A549 (cell line): ENCODE data around the gene ERO1A.

ENCODE experiments used
- EP300 ChIP-seq, 2 experiments: fragments of >200 bp; sonication (Bioruptor Twin); formaldehyde crosslinking; IDR thresholded peaks; 2 replicates in 1 of 2; 3 replicates in 1 of 2; pipeline ENCODE4 v1.6.1; 2016 to 2017
- NPAS2 ChIP-seq: fragments of 250-450 bp; sonication (Bioruptor Pico); IDR thresholded peaks from 2 replicates; pipeline ENCODE4 v1.8.0; 2022; ENCODE audit warnings: mild to moderate bottlenecking, moderate library complexity, borderline replicate concordance
- POLR2A ChIP-seq: IDR thresholded peaks from 2 replicates; pipeline ENCODE4 v1.6.1; 2012; ENCODE audit warnings: mild to moderate bottlenecking, low read length
- POLR2AphosphoS2 ChIP-seq: conservative IDR thresholded peaks from 2 replicates; pipeline ENCODE4 v1.6.1; 2012; ENCODE audit warnings: low read length, improper control_type of control experiment, inconsistent platforms
- SMC3 ChIP-seq: fragments of >200 bp; sonication (Bioruptor Twin); formaldehyde crosslinking; IDR thresholded peaks from 3 replicates; pipeline ENCODE4 v1.6.1; 2018; ENCODE audit warnings: inconsistent platforms
- TF ChIP-seq, protein P1 (sequence below): fragments of >200 bp; sonication (Bioruptor Twin); formaldehyde crosslinking; IDR thresholded peaks from 3 replicates; pipeline ENCODE4 v1.5.1; 2016
- TF ChIP-seq, protein P2 (sequence below): IDR thresholded peaks from 2 replicates; pipeline ENCODE4 v1.6.1; 2012

DNA sequence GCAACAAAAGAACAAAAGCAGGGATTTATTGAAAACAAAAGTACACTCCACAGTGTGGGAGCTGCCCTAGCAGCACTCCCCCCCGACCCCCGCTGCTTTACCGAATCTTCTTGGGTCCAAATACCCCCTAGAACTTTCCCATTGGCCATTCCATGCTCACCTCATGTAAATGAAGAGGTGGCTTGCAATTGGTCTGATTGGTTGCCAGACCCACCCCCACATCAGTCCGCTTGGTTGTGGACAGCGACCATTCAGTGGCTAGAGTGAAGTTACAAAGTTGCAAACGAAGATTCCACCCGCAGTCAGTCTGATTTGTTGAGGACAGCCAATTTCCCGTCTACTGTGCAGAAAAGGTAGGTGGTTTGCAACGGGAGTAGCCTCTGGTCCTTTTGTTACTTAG, 38.5 kb upstream of the ERO1A start:
- TF ChIP-seq, protein P1, sequence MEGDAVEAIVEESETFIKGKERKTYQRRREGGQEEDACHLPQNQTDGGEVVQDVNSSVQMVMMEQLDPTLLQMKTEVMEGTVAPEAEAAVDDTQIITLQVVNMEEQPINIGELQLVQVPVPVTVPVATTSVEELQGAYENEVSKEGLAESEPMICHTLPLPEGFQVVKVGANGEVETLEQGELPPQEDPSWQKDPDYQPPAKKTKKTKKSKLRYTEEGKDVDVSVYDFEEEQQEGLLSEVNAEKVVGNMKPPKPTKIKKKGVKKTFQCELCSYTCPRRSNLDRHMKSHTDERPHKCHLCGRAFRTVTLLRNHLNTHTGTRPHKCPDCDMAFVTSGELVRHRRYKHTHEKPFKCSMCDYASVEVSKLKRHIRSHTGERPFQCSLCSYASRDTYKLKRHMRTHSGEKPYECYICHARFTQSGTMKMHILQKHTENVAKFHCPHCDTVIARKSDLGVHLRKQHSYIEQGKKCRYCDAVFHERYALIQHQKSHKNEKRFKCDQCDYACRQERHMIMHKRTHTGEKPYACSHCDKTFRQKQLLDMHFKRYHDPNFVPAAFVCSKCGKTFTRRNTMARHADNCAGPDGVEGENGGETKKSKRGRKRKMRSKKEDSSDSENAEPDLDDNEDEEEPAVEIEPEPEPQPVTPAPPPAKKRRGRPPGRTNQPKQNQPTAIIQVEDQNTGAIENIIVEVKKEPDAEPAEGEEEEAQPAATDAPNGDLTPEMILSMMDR = no peak
- TF ChIP-seq POLR2A (no peak), POLR2AphosphoS2 (no peak), NPAS2 (no peak), EP300 (IDR thresholded peaks at IDR 0.05) (no peak), SMC3 (no peak)
- TF ChIP-seq, protein P2, sequence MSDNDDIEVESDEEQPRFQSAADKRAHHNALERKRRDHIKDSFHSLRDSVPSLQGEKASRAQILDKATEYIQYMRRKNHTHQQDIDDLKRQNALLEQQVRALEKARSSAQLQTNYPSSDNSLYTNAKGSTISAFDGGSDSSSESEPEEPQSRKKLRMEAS = no peak
